ENCODE results near the gene KCNQ1. TPM values are rescaled to one million over a fixed set of nuclear protein-coding genes. Genes with fewer than 3 reads are reported as not detected.

KCNQ1 gene
- total and polyA plus RNA-seq, 2 of the 13 experiments (the other 11 are each of a cell fraction or from before 2014, with no cell fraction given), result 0.02 to 0.08 TPM

DNA sequence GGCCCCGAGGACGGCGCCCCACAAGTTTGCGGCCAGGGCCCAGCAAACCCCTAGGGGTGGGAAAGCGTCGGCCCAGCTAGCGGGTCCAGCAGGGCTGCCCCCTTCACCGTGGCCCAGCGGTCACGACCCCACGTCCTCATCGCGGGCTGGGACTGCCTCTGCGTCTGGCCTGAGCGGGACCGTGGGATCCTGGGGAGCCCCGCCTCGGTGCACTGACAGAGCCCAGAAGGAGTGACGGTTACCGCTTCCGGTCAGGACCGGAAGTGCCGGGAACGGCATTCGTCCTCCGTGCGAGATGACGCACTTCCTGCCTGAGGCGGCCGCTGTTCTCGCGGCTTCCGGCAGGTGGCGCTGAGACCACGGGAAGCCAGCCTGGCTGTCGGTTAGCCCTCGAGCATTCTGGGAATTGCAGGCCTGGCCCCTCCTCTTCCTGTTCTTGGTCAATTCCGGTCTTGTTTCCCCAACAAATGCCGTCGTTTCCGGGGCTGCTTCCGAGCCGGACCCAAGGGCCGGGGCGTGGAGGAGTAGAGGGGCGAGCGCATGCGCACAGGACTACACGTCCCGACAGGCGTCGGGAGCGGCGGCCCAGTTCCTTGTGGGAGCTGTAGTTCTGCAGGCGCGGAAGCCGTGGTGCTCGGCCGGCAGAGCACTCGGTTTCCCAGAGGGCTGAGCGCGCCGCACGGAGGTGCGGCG, 44.6 kb upstream of the KCNQ1 start, which contains the start of gene TSSC4 (continued):
- TF ChIP-seq ZNF350 (CRISPR knock-in tag; IDR thresholded peaks at IDR 0.05; ENCODE audit: borderline replicate concordance, low read depth), result peak; percentile 95; the same call in 1 of the 2 replicates
- 0 out of 2 replicates have a peak, but pooled peaks have one; percentile 23 for TF ChIP-seq PAWR (CRISPR knock-in tag; IDR thresholded peaks at IDR 0.05; ENCODE audit: borderline replicate concordance)
- TF ChIP-seq ZNF550 (CRISPR knock-in tag; IDR thresholded peaks at IDR 0.05; ENCODE audit: borderline replicate concordance), result peak; percentile 82; the same call in 1 of the 2 replicates
- TF ChIP-seq ATRX (CRISPR knock-in tag; IDR thresholded peaks at IDR 0.05; ENCODE audit: borderline replicate concordance), result no peak
- 0 out of 4 replicates have a peak, but pooled peaks of 1 of the 2 experiments have one; percentile 12 for TF ChIP-seq ATF4 (CRISPR knock-in tag; IDR thresholded peaks at IDR 0.05)
- no peak; the same call in 1 of the 2 replicates for TF ChIP-seq ZNF614 (CRISPR knock-in tag; IDR thresholded peaks at IDR 0.05; ENCODE audit: borderline replicate concordance)
- TF ChIP-seq GATAD1 (CRISPR knock-in tag; IDR thresholded peaks at IDR 0.05), result peak; percentile 96
- TF ChIP-seq MEF2D (CRISPR knock-in tag; IDR thresholded peaks at IDR 0.05), result peak; percentile 86; the same call in 1 of the 2 replicates
- peak; percentile 67; the same call in 1 of the 2 replicates for TF ChIP-seq AHR (CRISPR knock-in tag; IDR thresholded peaks at IDR 0.05)
- no peak for TF ChIP-seq TEAD2 (CRISPR knock-in tag; IDR thresholded peaks at IDR 0.05)
- TF ChIP-seq JUN (CRISPR knock-in tag; IDR thresholded peaks at IDR 0.05), result no peak
- TF ChIP-seq ZNF280B (CRISPR knock-in tag; IDR thresholded peaks at IDR 0.05; ENCODE audit: borderline replicate concordance), result 0 out of 2 replicates have a peak, but pooled peaks have one; percentile 72
- 0 out of 2 replicates have a peak, but pooled peaks have one; percentile 26 for TF ChIP-seq KIAA2018 (CRISPR knock-in tag; IDR thresholded peaks at IDR 0.05; ENCODE audit: borderline replicate concordance)
- no peak for TF ChIP-seq IKZF1 (IDR thresholded peaks at IDR 0.05)
- peak; percentile 94; the same call in 1 of the 2 replicates for TF ChIP-seq TRAFD1 (CRISPR knock-in tag; IDR thresholded peaks at IDR 0.05; ENCODE audit: borderline replicate concordance)
- TF ChIP-seq ZNF335 (CRISPR knock-in tag; IDR thresholded peaks at IDR 0.05), result 0 out of 2 replicates have a peak, but pooled peaks have one; percentile 72

All from HepG2 (cell line).